HL-60 (cell line): Measurements from ENCODE around the gene DENND11.

Source experiments
- DNase-seq, 2 experiments: peaks; one replicate each; pipeline ENCODE4 v3.0.0-alpha.2; 2010 to 2020; ENCODE audit warnings: low read depth in 1 of 2, low spot score in 1 of 2
- H3K27ac ChIP-seq: fragments of 250-450 bp; sonication (Bioruptor Pico); replicated peaks from 2 replicates; pipeline ENCODE4 v1.5.1; 2020; ENCODE audit warnings: mild to moderate bottlenecking, moderate library complexity
- H3K27me3 ChIP-seq: fragments of 250-450 bp; sonication (Bioruptor Pico); 2 replicates; pipeline ENCODE4 v1.5.1; 2021; ENCODE audit warnings: mild to moderate bottlenecking, moderate library complexity; ENCODE audit not compliant: insufficient read depth, poor library complexity, severe bottlenecking
- H3K4me3 ChIP-seq: replicated peaks from 2 replicates; pipeline ENCODE4 v1.5.1; 2011; ENCODE audit warnings: mild to moderate bottlenecking, control low read depth, low read length; ENCODE audit not compliant: insufficient read depth
- CTCF ChIP-seq: IDR thresholded peaks from one replicate; pipeline ENCODE4 v1.5.1; 2011; ENCODE audit warnings: low read length, control low read depth, inconsistent platforms; ENCODE audit not compliant: insufficient read depth
- GABPA ChIP-seq: IDR thresholded peaks from 2 replicates; pipeline ENCODE4 v1.6.1; 2012; ENCODE audit warnings: low read depth
- POLR2AphosphoS5 ChIP-seq: IDR thresholded peaks from 2 replicates; pipeline ENCODE4 v1.6.1; 2012; ENCODE audit warnings: low read depth
- REST ChIP-seq: IDR thresholded peaks from 2 replicates; pipeline ENCODE4 v1.6.1; 2012; ENCODE audit warnings: low read depth; ENCODE audit not compliant: insufficient replicate concordance
- SPI1 ChIP-seq: IDR thresholded peaks from 2 replicates; pipeline ENCODE4 v1.6.1; 2012; ENCODE audit warnings: low read depth, mild to moderate bottlenecking, borderline replicate concordance

The DENND11 gene

GRCh38 chr7:141709749-141710148 lies 7.8 kb upstream of the DENND11 start:
- TF ChIP-seq GABPA (no peak), CTCF (no peak), REST (no peak), SPI1 (no peak), POLR2AphosphoS5 (no peak)
- no peaks in the 10 kb centered on the region for H3K27me3 ChIP-seq
- H3K27ac ChIP-seq = no peak overlapping the region
- no peak overlapping the region for H3K4me3 ChIP-seq
- no peak for DNase-seq

- no peak overlapping the region for H3K27ac ChIP-seq
- no peak overlapping the region for H3K4me3 ChIP-seq
- DNase-seq = no peak
- H3K27me3 ChIP-seq = no peaks in the 10 kb centered on the region
- TF ChIP-seq CTCF (no peak), REST (no peak), GABPA (no peak), SPI1 (no peak), POLR2AphosphoS5 (no peak)
Measured at GRCh38 chr7:141709318-141709717, 7.4 kb upstream of the DENND11 start.

GRCh38 chr7:141708351-141708750 lies 6.4 kb upstream of the DENND11 start, which contains the start of gene WEE2:
Gene WEE2 (plus strand): TSS chr7:141708353. CDS start chr7:141708759, 406 bp downstream.
- Histone ChIP-seq H3K4me3 (no peak within 1 kb of the TSS), H3K27me3 (no peaks in the 10 kb centered on the region), H3K27ac (no peak within 1 kb of the TSS)
- DNase-seq = no peak
- TF ChIP-seq SPI1 = no peak
- TF ChIP-seq CTCF = no peak
- no peak for TF ChIP-seq POLR2AphosphoS5
- TF ChIP-seq REST = no peak
- TF ChIP-seq GABPA = no peak
